Stomach smooth muscle (tissue), 2 donors: ENCODE data around the gene C6orf62.
"Not testable (repeated sequence)": the region's sequence is repeated elsewhere in the genome, so short reads cannot be mapped to it uniquely, and the experiment has no call there.

Experiments
- H3K27ac ChIP-seq: one replicate; pipeline ENCODE4 v1.7.0; 2013; ENCODE audit warnings: mild to moderate bottlenecking, low read length, inconsistent platforms
- H3K27me3 ChIP-seq, 2 donors: one replicate each; pipeline ENCODE4 v1.7.0; 2013; ENCODE audit warnings: low read length in 2 of 2; ENCODE audit not compliant: insufficient read depth in 2 of 2, control insufficient read depth in 1 of 2
- H3K36me3 ChIP-seq, 2 donors: one replicate each; pipeline ENCODE4 v1.7.0; 2013; ENCODE audit warnings: low read length in 2 of 2; ENCODE audit not compliant: control insufficient read depth in 2 of 2, insufficient read depth in 2 of 2
- H3K4me1 ChIP-seq: one replicate; pipeline ENCODE4 v1.7.0; 2013; ENCODE audit warnings: low read length; ENCODE audit not compliant: control insufficient read depth, insufficient read depth
- H3K4me3 ChIP-seq, 2 donors: one replicate each; pipeline ENCODE4 v1.7.0; 2013; ENCODE audit warnings: low read length in 2 of 2
- H3K9ac ChIP-seq, 2 donors: one replicate each; pipeline ENCODE4 v1.7.0; 2013; ENCODE audit warnings: low read length in 2 of 2, mild to moderate bottlenecking in 1 of 2
- H3K9me3 ChIP-seq, 2 donors: one replicate each; pipeline ENCODE4 v1.7.0; 2013; ENCODE audit warnings: low read length in 2 of 2; ENCODE audit not compliant: control insufficient read depth in 2 of 2
- donor health status: healthy.
- donor health status: Pancreatic carcinoma.

Gene C6orf62

DNA sequence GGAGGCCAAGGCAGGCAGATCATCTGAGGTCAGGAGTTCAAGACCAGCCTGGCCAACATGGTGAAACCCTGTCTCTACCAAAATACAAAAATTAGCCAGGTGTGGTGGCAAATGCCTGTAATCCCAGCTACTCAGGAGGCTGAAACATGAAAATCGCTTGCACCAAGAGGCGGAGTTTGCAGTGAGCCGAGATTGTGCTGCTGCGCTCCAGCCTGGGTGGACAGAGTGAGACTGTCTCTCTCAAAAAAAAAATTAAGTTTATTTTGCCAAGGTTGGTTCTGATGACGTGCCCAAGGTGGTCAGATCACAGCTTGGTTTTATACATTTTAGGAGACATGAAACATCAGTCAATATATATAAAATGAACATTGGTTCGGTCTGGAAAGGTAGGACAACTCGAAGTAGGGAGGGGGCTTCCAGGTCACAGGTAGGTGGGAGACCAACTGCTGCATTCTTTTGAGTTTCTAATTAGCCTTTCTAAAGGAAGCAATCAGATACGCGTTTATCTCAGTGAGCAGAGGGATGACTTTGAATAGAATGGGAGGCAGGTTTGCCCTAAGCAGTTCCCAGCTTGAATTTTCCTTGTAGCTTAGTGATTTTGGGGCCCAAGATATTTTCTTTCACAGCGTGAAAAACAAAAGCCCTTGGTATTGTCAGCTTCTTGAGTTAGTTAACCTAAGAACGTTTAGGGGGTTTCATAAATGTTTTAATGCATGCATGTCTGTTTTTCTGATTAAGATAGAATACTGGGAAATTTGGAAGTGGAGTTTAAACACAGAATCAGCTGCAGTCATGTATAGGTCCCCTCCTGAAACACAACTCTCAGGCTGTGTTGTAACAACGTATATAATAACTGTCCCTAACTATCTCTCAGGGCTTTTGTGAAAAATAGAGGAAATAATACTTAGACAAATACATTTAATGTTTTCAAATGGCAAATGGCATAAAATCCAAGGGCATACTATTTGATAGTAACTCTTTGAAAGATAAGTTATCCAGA lies 35.4 kb downstream of the C6orf62 start:
- no peaks in the 10 kb centered on the region for H3K9me3 ChIP-seq
- H3K4me3 ChIP-seq, result no peak overlapping the region
- no peaks in the 10 kb centered on the region for H3K36me3 ChIP-seq
- H3K27me3 ChIP-seq, result no peaks in the 10 kb centered on the region
- H3K27ac ChIP-seq, result no peak overlapping the region
- H3K4me1 ChIP-seq, result no peaks in the 10 kb centered on the region
- no peak overlapping the region for H3K9ac ChIP-seq

GRCh38 chr6:24680582-24680981 lies 38.4 kb downstream of the C6orf62 start:
- Histone ChIP-seq H3K9ac (no peak overlapping the region), H3K4me3 (no peak overlapping the region), H3K27ac (no peak overlapping the region), H3K36me3 (no peaks in the 10 kb centered on the region), H3K4me1 (no peaks in the 10 kb centered on the region), H3K27me3 (no peaks in the 10 kb centered on the region), H3K9me3 (no peaks in the 10 kb centered on the region)

- H3K9me3 ChIP-seq, H3K27me3 ChIP-seq, H3K27ac ChIP-seq: not testable (repeated sequence)
These were observed 40.1 kb downstream of the C6orf62 start for GRCh38 chr6:24678792-24679352.

DNA sequence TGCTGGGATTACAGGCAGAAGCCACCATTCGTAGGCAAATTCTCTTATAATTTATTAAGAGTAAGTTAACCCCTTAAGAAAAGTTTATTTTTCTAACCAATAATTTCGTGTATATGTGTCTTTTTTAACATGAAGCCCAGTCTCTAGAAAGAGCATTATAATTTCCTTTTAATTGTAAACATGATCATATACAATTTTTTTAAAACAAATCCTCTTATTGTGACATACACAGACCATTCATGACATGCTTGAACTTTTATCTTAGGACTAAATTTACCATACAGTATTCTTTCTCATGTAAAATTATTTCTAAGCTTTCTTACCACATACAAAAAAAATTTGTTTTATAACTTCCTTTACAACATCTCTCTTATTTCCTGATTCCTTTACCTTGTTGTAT lies 45.3 kb downstream of the C6orf62 start:
- Histone ChIP-seq H3K36me3 (no peaks in the 10 kb centered on the region), H3K9ac (no peak overlapping the region), H3K4me3 (no peak overlapping the region), H3K4me1 (peaks cover under 1% of the 10 kb centered on the region), H3K27me3 (no peaks in the 10 kb centered on the region), H3K9me3 (no peaks in the 10 kb centered on the region), H3K27ac (no peak overlapping the region)

More at GRCh38 chr6:24678792-24679352, 40.1 kb downstream of the C6orf62 start:
- not testable (repeated sequence) for H3K9ac ChIP-seq, H3K4me1 ChIP-seq, H3K4me3 ChIP-seq, H3K36me3 ChIP-seq

GRCh38 chr6:24672620-24673182 lies 46.3 kb downstream of the C6orf62 start:
- no peaks in the 10 kb centered on the region for H3K27me3 ChIP-seq
- H3K4me3 ChIP-seq, result no peak overlapping the region
- H3K9me3 ChIP-seq, result no peaks in the 10 kb centered on the region
- H3K9ac ChIP-seq, result no peak overlapping the region
- H3K27ac ChIP-seq, result no peak overlapping the region
- peaks cover 9% of the 10 kb centered on the region for H3K4me1 ChIP-seq
- H3K36me3 ChIP-seq, result no peaks in the 10 kb centered on the region

DNA sequence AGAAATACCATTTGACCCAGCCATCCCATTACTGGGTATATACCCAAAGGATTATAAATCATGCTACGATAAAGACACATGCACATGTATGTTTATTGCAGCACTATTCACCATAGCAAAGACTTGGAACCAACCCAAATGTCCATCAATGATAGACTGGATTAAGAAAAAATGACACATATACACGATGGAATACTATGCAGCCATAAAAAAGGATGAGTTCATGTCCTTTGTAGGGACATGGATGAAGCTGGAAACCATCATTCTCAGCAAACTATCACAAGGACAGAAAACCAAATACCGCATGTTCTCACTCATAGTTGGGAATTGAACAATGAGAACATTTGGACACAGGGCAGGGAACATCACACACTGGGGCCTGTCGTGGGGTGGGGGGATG lies 47.9 kb downstream of the C6orf62 start:
- not testable (repeated sequence) for H3K27me3 ChIP-seq, H3K27ac ChIP-seq, H3K9ac ChIP-seq, H3K36me3 ChIP-seq, H3K9me3 ChIP-seq, H3K4me3 ChIP-seq
- H3K4me1 ChIP-seq, result peaks cover 12% of the 10 kb centered on the region

- not testable (repeated sequence) for H3K27ac ChIP-seq, H3K36me3 ChIP-seq, H3K9me3 ChIP-seq, H3K4me3 ChIP-seq, H3K9ac ChIP-seq, H3K27me3 ChIP-seq
- peaks cover 13% of the 10 kb centered on the region for H3K4me1 ChIP-seq
These were observed 48.5 kb downstream of the C6orf62 start for GRCh38 chr6:24670492-24670891.

DNA sequence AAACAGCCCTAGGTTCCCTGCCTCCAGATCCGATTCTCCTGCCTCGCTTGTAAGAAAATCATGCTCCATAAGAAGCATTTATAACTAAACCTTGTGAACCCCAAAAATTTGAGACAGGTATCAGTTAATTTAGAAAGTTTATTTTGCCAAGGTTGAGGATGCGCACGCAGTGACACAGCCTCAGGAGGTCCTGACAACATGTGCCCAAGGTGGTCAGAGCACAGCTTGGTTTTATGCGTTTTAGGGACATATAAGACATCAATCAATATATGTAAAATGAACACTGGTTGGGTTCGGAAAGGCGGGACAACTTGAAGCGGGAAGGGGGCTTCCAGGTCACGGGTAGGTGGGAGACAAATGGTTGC lies 50.0 kb downstream of the C6orf62 start:
- Histone ChIP-seq H3K9me3 (no peaks in the 10 kb centered on the region), H3K27ac (no peak overlapping the region), H3K36me3 (no peaks in the 10 kb centered on the region), H3K4me3 (no peak overlapping the region), H3K27me3 (no peaks in the 10 kb centered on the region), H3K4me1 (peaks cover 20% of the 10 kb centered on the region), H3K9ac (no peak overlapping the region)

GRCh38 chr6:24668066-24668996 lies 50.6 kb downstream of the C6orf62 start:
- not testable (repeated sequence) for H3K36me3 ChIP-seq, H3K9ac ChIP-seq, H3K27ac ChIP-seq, H3K9me3 ChIP-seq, H3K27me3 ChIP-seq
- H3K4me1 ChIP-seq, result peaks cover 20% of the 10 kb centered on the region
- H3K4me3 ChIP-seq, result peak overlapping the region in 1 of 2 donors; percentile 100

- peak overlapping the region; percentile 92 for H3K27ac ChIP-seq
- peaks cover 3 to 5% of the 10 kb centered on the region in 2 donors for H3K36me3 ChIP-seq
- H3K27me3 ChIP-seq, result no peaks in the 10 kb centered on the region
- H3K9ac ChIP-seq, result peak overlapping the region; percentile 91 to 98
- peak overlapping the region; percentile 99 to 100 for H3K4me3 ChIP-seq
- H3K9me3 ChIP-seq, result no peaks in the 10 kb centered on the region
- H3K4me1 ChIP-seq, result peaks cover 20% of the 10 kb centered on the region
These were observed 51.6 kb downstream of the C6orf62 start for GRCh38 chr6:24667378-24667803.
